Measurements from ENCODE around the gene ALOX5AP. TPM values are rescaled to one million over a fixed set of nuclear protein-coding genes. Genes with fewer than 3 reads are reported as not detected.

The ALOX5AP gene
- total RNA-seq, 1 donor from 2014 or later, result not detected

DNA sequence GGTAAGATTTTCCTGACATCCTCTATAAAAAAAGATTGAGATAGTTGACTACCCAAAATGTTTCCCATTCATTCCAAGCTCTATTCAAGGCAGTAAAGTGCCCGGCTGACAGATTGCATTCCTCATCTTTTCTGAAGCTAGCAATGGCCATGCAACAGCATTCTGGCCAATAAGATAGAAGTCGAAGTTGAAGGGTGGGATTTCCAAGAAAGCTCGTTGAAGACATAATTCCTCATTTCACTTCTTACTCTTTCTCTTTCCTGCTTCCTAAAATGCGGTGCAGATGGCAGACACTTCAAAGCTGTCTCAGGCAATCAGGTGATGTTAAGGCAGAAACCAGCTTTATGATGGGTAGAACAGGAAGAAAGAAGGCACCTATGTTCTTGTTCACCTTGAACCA lies 13.4 kb upstream of the ALOX5AP start:
- Mint-ChIP-seq H3K27ac (no peak overlapping the region), H3K36me3 (ENCODE audit: insufficient read depth) (no peaks in the 10 kb centered on the region), H3K4me1 (ENCODE audit: low read depth) (no peaks in the 10 kb centered on the region), H3K4me3 (ENCODE audit: low read depth) (no peak overlapping the region), H3K9me3 (ENCODE audit: low read depth) (no peaks in the 10 kb centered on the region), H3K27me3 (peaks cover 10% of the 10 kb centered on the region)
- TF ChIP-seq, protein P1, sequence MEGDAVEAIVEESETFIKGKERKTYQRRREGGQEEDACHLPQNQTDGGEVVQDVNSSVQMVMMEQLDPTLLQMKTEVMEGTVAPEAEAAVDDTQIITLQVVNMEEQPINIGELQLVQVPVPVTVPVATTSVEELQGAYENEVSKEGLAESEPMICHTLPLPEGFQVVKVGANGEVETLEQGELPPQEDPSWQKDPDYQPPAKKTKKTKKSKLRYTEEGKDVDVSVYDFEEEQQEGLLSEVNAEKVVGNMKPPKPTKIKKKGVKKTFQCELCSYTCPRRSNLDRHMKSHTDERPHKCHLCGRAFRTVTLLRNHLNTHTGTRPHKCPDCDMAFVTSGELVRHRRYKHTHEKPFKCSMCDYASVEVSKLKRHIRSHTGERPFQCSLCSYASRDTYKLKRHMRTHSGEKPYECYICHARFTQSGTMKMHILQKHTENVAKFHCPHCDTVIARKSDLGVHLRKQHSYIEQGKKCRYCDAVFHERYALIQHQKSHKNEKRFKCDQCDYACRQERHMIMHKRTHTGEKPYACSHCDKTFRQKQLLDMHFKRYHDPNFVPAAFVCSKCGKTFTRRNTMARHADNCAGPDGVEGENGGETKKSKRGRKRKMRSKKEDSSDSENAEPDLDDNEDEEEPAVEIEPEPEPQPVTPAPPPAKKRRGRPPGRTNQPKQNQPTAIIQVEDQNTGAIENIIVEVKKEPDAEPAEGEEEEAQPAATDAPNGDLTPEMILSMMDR (IDR thresholded peaks at IDR 0.05; ENCODE audit: unreplicated experiment), result no peak
- no peak for DNase-seq (ENCODE audit: low spot score, unreplicated experiment)

DNA sequence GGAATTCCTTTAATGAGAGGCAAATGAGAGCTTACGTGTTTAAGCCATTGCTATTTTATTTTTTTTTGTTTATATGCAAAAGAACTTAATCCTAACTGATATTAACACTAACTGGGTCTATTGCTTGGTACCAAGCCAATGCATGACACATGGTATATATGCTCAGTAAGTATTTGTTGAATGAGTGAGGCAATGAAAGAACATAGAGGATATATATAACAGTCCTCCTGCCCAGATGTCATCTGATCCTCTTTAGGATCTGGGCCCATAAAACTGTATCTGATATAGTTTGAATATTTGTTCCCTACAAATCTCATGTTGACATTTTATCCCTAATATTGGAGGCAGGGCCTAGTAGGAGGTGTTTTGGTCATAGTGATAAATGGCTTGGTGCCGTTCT lies 13.0 kb upstream of the ALOX5AP start:
- Mint-ChIP-seq H3K9me3 (ENCODE audit: low read depth) (no peaks in the 10 kb centered on the region), H3K4me1 (ENCODE audit: low read depth) (no peaks in the 10 kb centered on the region), H3K27ac (no peak overlapping the region), H3K27me3 (peaks cover 12% of the 10 kb centered on the region), H3K4me3 (ENCODE audit: low read depth) (no peak overlapping the region), H3K36me3 (ENCODE audit: insufficient read depth) (no peaks in the 10 kb centered on the region)
- TF ChIP-seq, protein P1 (IDR thresholded peaks at IDR 0.05; ENCODE audit: unreplicated experiment), result no peak
- DNase-seq (ENCODE audit: low spot score, unreplicated experiment), result no peak

- no peak overlapping the region for H3K4me3 Mint-ChIP-seq (ENCODE audit: low read depth)
Measured at GRCh38 chr13:30724778-30725177, 10.6 kb upstream of the ALOX5AP start.

GRCh38 chr13:30725326-30726085 lies 9.8 kb upstream of the ALOX5AP start:
- H3K4me1 Mint-ChIP-seq (ENCODE audit: low read depth), result peaks cover 7% of the 10 kb centered on the region
- no peak for DNase-seq (ENCODE audit: low spot score, unreplicated experiment)
- peaks cover 12% of the 10 kb centered on the region for H3K27me3 Mint-ChIP-seq

More at GRCh38 chr13:30724778-30725177, 10.6 kb upstream of the ALOX5AP start:
- H3K27me3 Mint-ChIP-seq, result peaks cover 12% of the 10 kb centered on the region
- peaks cover under 1% of the 10 kb centered on the region for H3K4me1 Mint-ChIP-seq (ENCODE audit: low read depth)
- H3K36me3 Mint-ChIP-seq (ENCODE audit: insufficient read depth), result no peaks in the 10 kb centered on the region
- TF ChIP-seq, protein P1 (IDR thresholded peaks at IDR 0.05; ENCODE audit: unreplicated experiment), result no peak
- no peak overlapping the region for H3K27ac Mint-ChIP-seq
- DNase-seq (ENCODE audit: low spot score, unreplicated experiment), result no peak
- no peaks in the 10 kb centered on the region for H3K9me3 Mint-ChIP-seq (ENCODE audit: low read depth)

GRCh38 chr13:30726192-30726591 lies 9.2 kb upstream of the ALOX5AP start:
- Mint-ChIP-seq H3K36me3 (ENCODE audit: insufficient read depth) (no peaks in the 10 kb centered on the region), H3K4me1 (ENCODE audit: low read depth) (peaks cover 9% of the 10 kb centered on the region), H3K27ac (no peak overlapping the region), H3K27me3 (peaks cover 9% of the 10 kb centered on the region), H3K9me3 (ENCODE audit: low read depth) (no peaks in the 10 kb centered on the region), H3K4me3 (ENCODE audit: low read depth) (no peak overlapping the region)
- TF ChIP-seq, protein P1 (IDR thresholded peaks at IDR 0.05; ENCODE audit: unreplicated experiment), result no peak
- DNase-seq (ENCODE audit: low spot score, unreplicated experiment), result no peak

More at GRCh38 chr13:30725326-30726085, 9.8 kb upstream of the ALOX5AP start:
- Mint-ChIP-seq H3K9me3 (ENCODE audit: low read depth) (no peaks in the 10 kb centered on the region), H3K4me3 (ENCODE audit: low read depth) (no peak overlapping the region), H3K27ac (no peak overlapping the region), H3K36me3 (ENCODE audit: insufficient read depth) (no peaks in the 10 kb centered on the region)
- TF ChIP-seq, protein P1 (IDR thresholded peaks at IDR 0.05; ENCODE audit: unreplicated experiment), result no peak
